Measurements from ENCODE around the gene CHMP3. TPM values are rescaled to one million over a fixed set of nuclear protein-coding genes. Genes with fewer than 3 reads are reported as not detected.
A peak's percentile ranks its signal among the peaks of the same experiment; 100 is the strongest.
"Not testable (repeated sequence)": the region's sequence is repeated elsewhere in the genome, so short reads cannot be mapped to it uniquely, and the experiment has no call there.

Gene CHMP3
- total RNA-seq (2014; rRNA removed; shearing (Covaris generic)) = 51.3 and 58.8 TPM in 2 replicates
- 58.8 and 65.2 TPM in 2 replicates for polyA plus RNA-seq (2015; cell fraction: cytosol; rRNA removed)
- polyA plus RNA-seq (2015; cell fraction: nucleus; rRNA removed) = 23.5 and 25.1 TPM in 2 replicates

GRCh38 chr2:86562922-86563649, at the start of gene CHMP3:
TSS of gene CHMP3 (minus strand) at chr2:86563443. CDS start at chr2:86563348, 95 bp downstream.
- peak; percentile 94 for DNase-seq (ENCODE audit: low read depth)

GRCh38 chr2:86610871-86611270, 47.6 kb upstream of the CHMP3 start:
- peak; percentile 14 for DNase-seq (ENCODE audit: low read depth)

GRCh38 chr2:86608832-86609410, 45.7 kb upstream of the CHMP3 start:
- no peak for DNase-seq (ENCODE audit: low read depth)

- no peak for DNase-seq (ENCODE audit: low read depth)
These were observed 40.7 kb upstream of the CHMP3 start for GRCh38 chr2:86603905-86604304.

GRCh38 chr2:86598966-86599365, 35.7 kb upstream of the CHMP3 start:
- no peak for DNase-seq (ENCODE audit: low read depth)

GRCh38 chr2:86596118-86596517, 32.9 kb upstream of the CHMP3 start:
- no peak for DNase-seq (ENCODE audit: low read depth)

- DNase-seq (ENCODE audit: low read depth) = no peak
These were observed 30.0 kb upstream of the CHMP3 start for GRCh38 chr2:86593266-86593665.

- no peak for DNase-seq (ENCODE audit: low read depth)
These were observed 29.4 kb upstream of the CHMP3 start for GRCh38 chr2:86592547-86593230.

- not testable (repeated sequence) for DNase-seq (ENCODE audit: low read depth)
These were observed 26.5 kb upstream of the CHMP3 start for GRCh38 chr2:86589701-86590100.

- DNase-seq (ENCODE audit: low read depth) = peak; percentile 61
These were observed 21.1 kb upstream of the CHMP3 start for GRCh38 chr2:86584151-86584913.

- no peak for DNase-seq (ENCODE audit: low read depth)
These were observed 17.3 kb upstream of the CHMP3 start for GRCh38 chr2:86580560-86580959.

GRCh38 chr2:86577817-86578456, 14.7 kb upstream of the CHMP3 start:
- DNase-seq (ENCODE audit: low read depth) = no peak

GRCh38 chr2:86570059-86570458, 6.8 kb upstream of the CHMP3 start:
- DNase-seq (ENCODE audit: low read depth) = no peak

- no peak for DNase-seq (ENCODE audit: low read depth)
These were observed 3.6 kb upstream of the CHMP3 start for GRCh38 chr2:86566821-86567190.

GRCh38 chr2:86566158-86566820, 3.0 kb upstream of the CHMP3 start:
- no peak for DNase-seq (ENCODE audit: low read depth)

- DNase-seq (ENCODE audit: low read depth) = no peak
These were observed 413 bp upstream of the CHMP3 start for GRCh38 chr2:86563650-86564061.

GRCh38 chr2:86562485-86562921, 740 bp downstream of the CHMP3 start:
- no peak for DNase-seq (ENCODE audit: low read depth)

- DNase-seq (ENCODE audit: low read depth) = no peak
These were observed 5.4 kb downstream of the CHMP3 start for GRCh38 chr2:86557836-86558235.

- no peak for DNase-seq (ENCODE audit: low read depth)
These were observed 6.7 kb downstream of the CHMP3 start for GRCh38 chr2:86556508-86556907.

GRCh38 chr2:86552889-86553288, 10.4 kb downstream of the CHMP3 start:
- no peak for DNase-seq (ENCODE audit: low read depth)

All from HT1080 (cell line).